Peyer's patch (tissue), 4 donors: ENCODE data around the gene BEGAIN.

Source experiments
- POLR2A ChIP-seq, 2 donors: fragments of 450-650 bp; IDR thresholded peaks; one replicate each; pipeline ENCODE4 v1.5.1; 2017; ENCODE audit warnings: antibody characterized with exemption in 2 of 2, mild to moderate bottlenecking in 2 of 2, moderate library complexity in 2 of 2
- TF ChIP-seq, protein P1 (sequence below), 6 experiments: fragments of 450-650 bp in 4 of 6; fragments of 200-600 bp in 2 of 6; sonication (generic) in 1 of 6; IDR thresholded peaks; one replicate each; pipeline ENCODE4 v1.5.1; 2017 to 2019; ENCODE audit warnings: antibody characterized with exemption in 6 of 6, mild to moderate bottlenecking in 3 of 6, moderate library complexity in 1 of 6

DNA sequence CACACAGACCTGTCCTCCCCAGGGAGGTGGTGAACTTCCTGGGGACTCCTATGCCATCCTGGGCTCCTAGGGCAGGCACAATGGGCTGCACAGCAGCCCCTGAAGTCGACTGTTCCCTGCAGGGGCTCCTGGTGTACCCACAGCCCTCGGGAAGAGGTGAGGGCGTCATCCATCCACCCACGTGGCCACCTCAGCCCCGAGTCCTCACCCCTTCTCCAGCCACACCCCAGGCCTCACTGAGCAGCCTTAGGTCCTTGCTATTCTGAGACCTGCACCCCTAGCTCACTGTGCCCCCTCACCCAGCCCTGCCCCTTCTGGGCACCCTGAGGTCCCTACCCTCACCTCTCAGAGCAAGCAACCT lies 38.9 kb downstream of the BEGAIN start:
- TF ChIP-seq, protein P1, sequence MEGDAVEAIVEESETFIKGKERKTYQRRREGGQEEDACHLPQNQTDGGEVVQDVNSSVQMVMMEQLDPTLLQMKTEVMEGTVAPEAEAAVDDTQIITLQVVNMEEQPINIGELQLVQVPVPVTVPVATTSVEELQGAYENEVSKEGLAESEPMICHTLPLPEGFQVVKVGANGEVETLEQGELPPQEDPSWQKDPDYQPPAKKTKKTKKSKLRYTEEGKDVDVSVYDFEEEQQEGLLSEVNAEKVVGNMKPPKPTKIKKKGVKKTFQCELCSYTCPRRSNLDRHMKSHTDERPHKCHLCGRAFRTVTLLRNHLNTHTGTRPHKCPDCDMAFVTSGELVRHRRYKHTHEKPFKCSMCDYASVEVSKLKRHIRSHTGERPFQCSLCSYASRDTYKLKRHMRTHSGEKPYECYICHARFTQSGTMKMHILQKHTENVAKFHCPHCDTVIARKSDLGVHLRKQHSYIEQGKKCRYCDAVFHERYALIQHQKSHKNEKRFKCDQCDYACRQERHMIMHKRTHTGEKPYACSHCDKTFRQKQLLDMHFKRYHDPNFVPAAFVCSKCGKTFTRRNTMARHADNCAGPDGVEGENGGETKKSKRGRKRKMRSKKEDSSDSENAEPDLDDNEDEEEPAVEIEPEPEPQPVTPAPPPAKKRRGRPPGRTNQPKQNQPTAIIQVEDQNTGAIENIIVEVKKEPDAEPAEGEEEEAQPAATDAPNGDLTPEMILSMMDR (IDR thresholded peaks at IDR 0.05), result no peak
- TF ChIP-seq POLR2A (IDR thresholded peaks at IDR 0.05), result no peak
